Ovary (tissue), 9 donors: ENCODE results near the gene PPP5C. TPM values are rescaled to one million over a fixed set of nuclear protein-coding genes. Genes with fewer than 3 reads are reported as not detected.

Experiments used
- DNase-seq, 5 donors: peaks; one replicate each; pipeline ENCODE4 v3.0.0-alpha.2; 2019 to 2020
- H3K27ac ChIP-seq, 2 donors: fragments of 200-600 bp; one replicate each; pipeline versions ENCODE4 v1.5.1 to v1.8.0; 2019 to 2022
- H3K27me3 ChIP-seq: fragments of 200-600 bp; one replicate; pipeline ENCODE4 v1.8.0; 2022
- H3K36me3 ChIP-seq: fragments of 200-600 bp; sonication (generic); one replicate; pipeline ENCODE4 v1.5.1; 2019
- H3K4me1 ChIP-seq: one replicate; pipeline ENCODE4 v1.8.1; 2013; ENCODE audit warnings: mild to moderate bottlenecking, moderate library complexity; ENCODE audit not compliant: insufficient read depth
- H3K4me3 ChIP-seq: fragments of 200-600 bp; sonication (generic); one replicate; pipeline ENCODE4 v1.5.1; 2017
- H3K9me3 ChIP-seq, 2 donors: fragments of 200-600 bp in 1 of 2; sonication (generic) in 1 of 2; one replicate each; pipeline versions ENCODE4 v1.5.1 to v1.8.1; 2013 to 2019; ENCODE audit warnings: mild to moderate bottlenecking in 1 of 2, moderate library complexity in 1 of 2
- EP300 ChIP-seq: sonication (generic); formaldehyde crosslinking; IDR thresholded peaks from one replicate; pipeline ENCODE4 v1.6.1; 2017; ENCODE audit warnings: antibody characterized with exemption
- POLR2A ChIP-seq: fragments of 450-650 bp; IDR thresholded peaks from one replicate; pipeline ENCODE4 v1.6.1; 2017; ENCODE audit warnings: antibody characterized with exemption, mild to moderate bottlenecking, moderate library complexity
- WGBS, 3 donors: extraction: QIAGEN DNeasy Blood & Tissue Kit in 1 of 3; methylation state at CpG; one replicate each; pipeline versions ENCODE4 v1.1.5 to v1.1.7; 2013 to 2017; 5-methylcytosine and 5-hydroxymethylcytosine counted together
- intact Hi-C, 4 donors: fragments of 100-400 bp; cut with DNase I; formaldehyde crosslinking; loops; one replicate each; pipeline versions ENCODE4 v1.11.0 to v1.15.1; 2022 to 2023
- polyA plus RNA-seq, 2 donors: library from polyadenylated mRNA; stranded (reverse); fragments of 200-250 nt in 1 of 2; fragments of 350-450 nt in 1 of 2; fragmentation: Illumina TruSeq in 1 of 2; extraction: RNeasy Lipid Tissue Mini Kit (QIAGEN cat#74804) in 1 of 2; gene quantifications; one replicate each; pipeline ENCODE4 v1.2.3, GENCODE V29; 2013 to 2014
- total RNA-seq, 7 donors: library from RNA; depleted of rRNA in 2 of 7; stranded (reverse); fragments of >200 nt in 2 of 7; fragmentation: NEBNext Ultra II Directional in 3 of 7; extraction: Animal tissue kit (Norgen Biotek cat#: 25700) in 3 of 7; gene quantifications; one replicate each; pipeline versions ENCODE4 v1.1.0 to v1.2.4, GENCODE V29; 2016 to 2023
- TF ChIP-seq, protein P1 (sequence below), 3 donors: fragments of 450-650 bp in 2 of 3; fragments of 200-600 bp in 1 of 3; IDR thresholded peaks; one replicate each; pipeline versions ENCODE4 v1.5.1 to v1.8.0; 2016 to 2022; ENCODE audit warnings: antibody characterized with exemption in 3 of 3, mild to moderate bottlenecking in 1 of 3
- donor health status: DM: no; HTN: no; CAD: no; lungs with moderate emphysema.
- donor health status: DM: no; HTN: no; CAD: no.
- donor health status: Bipolar disorder and iron deficiency.
- donor health status: DM: yes; HTN: yes; CAD: no.
- donor health status: DM: no; HTN: no; CAD: no.
- donor health status: DM: yes; HTN: yes; CAD: no.

PPP5C gene
- total and polyA plus RNA-seq, 9 donors, result 33.1 to 79.2 (median 45.3) TPM

DNA sequence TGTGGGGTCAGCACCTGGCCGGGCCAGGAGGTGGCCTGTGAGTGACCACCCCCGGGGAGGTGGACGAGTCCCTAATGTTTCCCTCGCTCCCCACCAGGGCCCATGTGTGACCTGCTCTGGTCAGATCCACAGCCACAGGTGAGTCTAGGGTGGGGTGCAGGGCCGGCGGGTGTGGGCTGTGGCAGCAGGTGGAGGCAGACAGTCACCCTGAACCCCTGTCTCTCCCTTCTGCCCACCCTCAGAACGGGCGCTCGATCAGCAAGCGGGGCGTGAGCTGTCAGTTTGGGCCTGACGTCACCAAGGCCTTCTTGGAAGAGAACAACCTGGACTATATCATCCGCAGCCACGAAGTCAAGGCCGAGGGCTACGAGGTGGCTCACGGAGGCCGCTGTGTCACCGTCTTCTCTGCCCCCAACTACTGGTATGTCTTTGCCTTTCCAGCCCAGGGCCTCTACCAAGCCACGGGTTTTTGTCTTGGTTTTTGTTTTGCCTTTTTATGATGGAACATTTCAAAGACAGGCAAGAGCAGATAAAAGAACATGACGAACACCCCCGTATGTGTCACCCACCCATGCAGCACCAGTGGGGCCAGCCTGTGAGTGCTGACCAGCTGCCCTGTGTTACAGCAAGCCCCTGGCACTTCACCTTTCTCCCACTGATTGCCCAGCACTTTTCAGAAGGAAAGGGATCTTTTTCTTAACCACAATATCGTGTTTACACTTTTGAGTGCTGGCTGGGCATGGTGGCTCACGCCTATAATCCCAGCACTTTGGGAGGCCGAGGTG, 41.6 kb downstream of the PPP5C start:
- H3K4me1 ChIP-seq, result peaks cover 2% of the 10 kb centered on the region
- intact Hi-C loops, result no loop called here
- peak in 1 of 5 donors; percentile 31 for DNase-seq
- H3K9me3 ChIP-seq, result no peaks in the 10 kb centered on the region
- H3K27ac ChIP-seq, result no peak overlapping the region
- H3K4me3 ChIP-seq, result no peak overlapping the region
- TF ChIP-seq EP300 (no peak), POLR2A (no peak)
- TF ChIP-seq, protein P1, sequence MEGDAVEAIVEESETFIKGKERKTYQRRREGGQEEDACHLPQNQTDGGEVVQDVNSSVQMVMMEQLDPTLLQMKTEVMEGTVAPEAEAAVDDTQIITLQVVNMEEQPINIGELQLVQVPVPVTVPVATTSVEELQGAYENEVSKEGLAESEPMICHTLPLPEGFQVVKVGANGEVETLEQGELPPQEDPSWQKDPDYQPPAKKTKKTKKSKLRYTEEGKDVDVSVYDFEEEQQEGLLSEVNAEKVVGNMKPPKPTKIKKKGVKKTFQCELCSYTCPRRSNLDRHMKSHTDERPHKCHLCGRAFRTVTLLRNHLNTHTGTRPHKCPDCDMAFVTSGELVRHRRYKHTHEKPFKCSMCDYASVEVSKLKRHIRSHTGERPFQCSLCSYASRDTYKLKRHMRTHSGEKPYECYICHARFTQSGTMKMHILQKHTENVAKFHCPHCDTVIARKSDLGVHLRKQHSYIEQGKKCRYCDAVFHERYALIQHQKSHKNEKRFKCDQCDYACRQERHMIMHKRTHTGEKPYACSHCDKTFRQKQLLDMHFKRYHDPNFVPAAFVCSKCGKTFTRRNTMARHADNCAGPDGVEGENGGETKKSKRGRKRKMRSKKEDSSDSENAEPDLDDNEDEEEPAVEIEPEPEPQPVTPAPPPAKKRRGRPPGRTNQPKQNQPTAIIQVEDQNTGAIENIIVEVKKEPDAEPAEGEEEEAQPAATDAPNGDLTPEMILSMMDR (IDR thresholded peaks at IDR 0.05), result no peak
- H3K36me3 ChIP-seq, result no peaks in the 10 kb centered on the region
- WGBS, 3 donors, result 85 to 90% (median 86%) methylated on average over 24 to 25 of the region's 25 CpGs
- no peaks in the 10 kb centered on the region for H3K27me3 ChIP-seq

DNA sequence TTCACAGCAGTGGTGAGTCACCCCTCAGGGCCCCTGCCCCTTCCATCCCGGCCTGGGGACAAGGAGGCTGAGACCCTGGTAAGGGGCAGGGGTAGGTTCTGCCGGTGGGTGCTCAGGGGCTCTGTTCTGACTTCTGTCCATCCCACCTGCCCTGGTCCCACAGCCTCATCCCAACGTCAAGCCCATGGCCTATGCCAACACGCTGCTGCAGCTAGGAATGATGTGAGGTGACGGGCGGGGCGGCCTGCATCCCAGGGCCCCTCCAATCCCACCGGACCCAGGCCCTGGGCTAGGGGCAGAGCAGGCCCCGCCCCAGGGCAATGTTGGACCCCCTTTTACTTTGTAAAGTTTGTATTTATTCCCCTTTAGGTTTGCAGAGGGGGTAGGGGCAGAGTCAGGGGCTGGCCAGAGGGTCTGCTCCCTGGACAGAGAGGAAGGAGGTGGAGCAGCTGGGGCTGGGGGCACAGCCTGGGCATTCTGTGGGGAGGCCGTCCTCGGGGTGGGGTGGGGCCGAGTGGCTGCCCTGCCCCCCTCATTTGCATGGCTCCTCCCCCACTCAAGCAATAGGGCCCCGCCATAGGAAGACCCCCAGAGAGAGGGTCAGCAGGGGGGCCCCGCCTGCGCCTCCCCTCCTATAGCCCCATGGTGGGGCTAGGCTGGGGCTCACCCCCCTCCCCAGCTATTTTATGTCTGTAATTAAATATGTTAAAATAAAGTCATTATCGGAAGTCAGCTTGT, 43.4 kb downstream of the PPP5C start:
- intact Hi-C loops, result loop anchor here in 3 of 4 donors (5.0 to 10.0 kb wide), 3 partner anchors 105 to 113 kb away; no protein-coding TSS in a partner anchor
- peak in 2 of 5 donors; percentile 24 to 34 for DNase-seq
- no peaks in the 10 kb centered on the region for H3K9me3 ChIP-seq
- TF ChIP-seq EP300 (no peak), POLR2A (no peak)
- TF ChIP-seq, protein P1 (IDR thresholded peaks at IDR 0.05), result no peak
- H3K27me3 ChIP-seq, result no peaks in the 10 kb centered on the region
- 90% methylated on average over 16 of the region's 16 CpGs for WGBS, 3 donors
- peaks cover 2% of the 10 kb centered on the region for H3K4me1 ChIP-seq
- H3K36me3 ChIP-seq, result no peaks in the 10 kb centered on the region
- no peak overlapping the region for H3K27ac ChIP-seq
- H3K4me3 ChIP-seq, result no peak overlapping the region

DNA sequence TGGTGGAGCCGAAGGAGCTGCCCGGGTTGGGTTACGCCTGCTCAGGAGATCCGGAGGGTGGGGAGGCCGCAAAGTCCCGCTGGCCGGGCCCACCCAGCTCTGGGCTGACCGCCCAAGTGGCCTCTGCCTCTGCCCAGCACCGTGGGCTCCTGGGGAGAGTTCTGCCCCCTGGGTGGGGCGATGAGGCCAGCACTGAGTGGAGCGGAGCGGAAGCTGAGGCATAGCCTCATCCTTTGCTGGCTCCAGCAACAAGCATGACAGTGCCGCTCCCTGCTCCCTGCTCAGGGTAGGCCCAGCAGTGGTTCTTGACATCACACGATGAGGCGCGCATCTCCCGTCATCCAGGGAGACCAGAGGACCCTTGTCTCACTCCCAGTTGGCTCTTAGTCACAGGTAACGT, 44.0 kb downstream of the PPP5C start:
- Histone ChIP-seq H3K9me3 (no peaks in the 10 kb centered on the region), H3K4me3 (no peak overlapping the region), H3K36me3 (no peaks in the 10 kb centered on the region), H3K4me1 (peaks cover 2% of the 10 kb centered on the region), H3K27me3 (no peaks in the 10 kb centered on the region), H3K27ac (no peak overlapping the region)
- peak in 3 of 5 donors; percentile 25 to 39 (median 26) for DNase-seq
- TF ChIP-seq POLR2A, result no peak
- TF ChIP-seq, protein P1 (IDR thresholded peaks at IDR 0.05), result no peak
- TF ChIP-seq EP300, result no peak
- 86 to 88% (median 87%) methylated on average over 18 of the region's 18 CpGs for whole genome bisulfite sequencing, 3 donors
- intact Hi-C loops, result loop anchor here in 3 of 4 donors (5.0 to 10.0 kb wide), 3 partner anchors 106 to 114 kb away; no protein-coding TSS in a partner anchor
